ENCODE measurements around the gene CHIT1. TPM values are rescaled to one million over a fixed set of nuclear protein-coding genes. Genes with fewer than 3 reads are reported as not detected.

CHIT1 gene
- total RNA-seq, 1 experiment from 2014 or later = not detected

DNA sequence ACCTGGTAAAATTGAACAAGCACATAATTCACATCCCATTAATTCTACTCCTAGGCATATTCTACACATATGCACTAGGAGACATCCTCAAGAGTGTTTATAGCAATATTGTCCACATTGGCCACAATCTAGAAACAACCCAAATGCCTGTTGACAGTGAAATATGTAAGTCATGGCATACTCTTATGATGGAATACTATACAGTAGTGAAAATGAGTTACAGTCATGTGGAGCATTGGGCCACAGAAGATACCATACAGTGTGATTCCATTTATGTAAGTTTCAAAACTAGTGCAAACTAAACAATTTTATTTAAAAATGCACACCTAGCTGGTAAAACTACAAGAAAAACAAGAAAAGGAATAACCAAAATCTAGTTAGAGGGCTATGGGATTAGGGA lies 19.1 kb downstream of the CHIT1 start:
- POLR2A ChIA-PET = no interaction called here
- DNase-seq (ENCODE audit: low read depth, low spot score) (no peak), ATAC-seq (no peak)
- Histone ChIP-seq H3K36me3 (ENCODE audit: control insufficient read depth, insufficient read depth, low read length) (no peaks in the 10 kb centered on the region), H3K27ac (ENCODE audit: low read length) (no peak overlapping the region), H3K9me3 (ENCODE audit: control insufficient read depth, insufficient read depth, low read depth, low read length) (no peaks in the 10 kb centered on the region), H3K4me1 (ENCODE audit: control insufficient read depth, insufficient read depth, low read length) (no peaks in the 10 kb centered on the region), H3K27me3 (ENCODE audit: control insufficient read depth, insufficient read depth, low read length) (peaks cover 6% of the 10 kb centered on the region; the same call in 1 of the 2 replicates), H3K4me3 (ENCODE audit: low read depth in 2 of 2, low read length in 2 of 2) (no peak overlapping the region)
- TF ChIP-seq, protein P1, sequence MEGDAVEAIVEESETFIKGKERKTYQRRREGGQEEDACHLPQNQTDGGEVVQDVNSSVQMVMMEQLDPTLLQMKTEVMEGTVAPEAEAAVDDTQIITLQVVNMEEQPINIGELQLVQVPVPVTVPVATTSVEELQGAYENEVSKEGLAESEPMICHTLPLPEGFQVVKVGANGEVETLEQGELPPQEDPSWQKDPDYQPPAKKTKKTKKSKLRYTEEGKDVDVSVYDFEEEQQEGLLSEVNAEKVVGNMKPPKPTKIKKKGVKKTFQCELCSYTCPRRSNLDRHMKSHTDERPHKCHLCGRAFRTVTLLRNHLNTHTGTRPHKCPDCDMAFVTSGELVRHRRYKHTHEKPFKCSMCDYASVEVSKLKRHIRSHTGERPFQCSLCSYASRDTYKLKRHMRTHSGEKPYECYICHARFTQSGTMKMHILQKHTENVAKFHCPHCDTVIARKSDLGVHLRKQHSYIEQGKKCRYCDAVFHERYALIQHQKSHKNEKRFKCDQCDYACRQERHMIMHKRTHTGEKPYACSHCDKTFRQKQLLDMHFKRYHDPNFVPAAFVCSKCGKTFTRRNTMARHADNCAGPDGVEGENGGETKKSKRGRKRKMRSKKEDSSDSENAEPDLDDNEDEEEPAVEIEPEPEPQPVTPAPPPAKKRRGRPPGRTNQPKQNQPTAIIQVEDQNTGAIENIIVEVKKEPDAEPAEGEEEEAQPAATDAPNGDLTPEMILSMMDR (IDR thresholded peaks at IDR 0.05) = no peak
- no peak for TF ChIP-seq SIN3A (IDR thresholded peaks at IDR 0.05; ENCODE audit: borderline replicate concordance, insufficient read depth, low read depth, low read length)
- no peak for TF ChIP-seq POLR2AphosphoS5 (IDR thresholded peaks at IDR 0.05; ENCODE audit: low read depth, low read length)
- TF ChIP-seq TCF7L2 (IDR thresholded peaks at IDR 0.05; ENCODE audit: low read depth, low read length) = no peak
- TF ChIP-seq, protein P2, sequence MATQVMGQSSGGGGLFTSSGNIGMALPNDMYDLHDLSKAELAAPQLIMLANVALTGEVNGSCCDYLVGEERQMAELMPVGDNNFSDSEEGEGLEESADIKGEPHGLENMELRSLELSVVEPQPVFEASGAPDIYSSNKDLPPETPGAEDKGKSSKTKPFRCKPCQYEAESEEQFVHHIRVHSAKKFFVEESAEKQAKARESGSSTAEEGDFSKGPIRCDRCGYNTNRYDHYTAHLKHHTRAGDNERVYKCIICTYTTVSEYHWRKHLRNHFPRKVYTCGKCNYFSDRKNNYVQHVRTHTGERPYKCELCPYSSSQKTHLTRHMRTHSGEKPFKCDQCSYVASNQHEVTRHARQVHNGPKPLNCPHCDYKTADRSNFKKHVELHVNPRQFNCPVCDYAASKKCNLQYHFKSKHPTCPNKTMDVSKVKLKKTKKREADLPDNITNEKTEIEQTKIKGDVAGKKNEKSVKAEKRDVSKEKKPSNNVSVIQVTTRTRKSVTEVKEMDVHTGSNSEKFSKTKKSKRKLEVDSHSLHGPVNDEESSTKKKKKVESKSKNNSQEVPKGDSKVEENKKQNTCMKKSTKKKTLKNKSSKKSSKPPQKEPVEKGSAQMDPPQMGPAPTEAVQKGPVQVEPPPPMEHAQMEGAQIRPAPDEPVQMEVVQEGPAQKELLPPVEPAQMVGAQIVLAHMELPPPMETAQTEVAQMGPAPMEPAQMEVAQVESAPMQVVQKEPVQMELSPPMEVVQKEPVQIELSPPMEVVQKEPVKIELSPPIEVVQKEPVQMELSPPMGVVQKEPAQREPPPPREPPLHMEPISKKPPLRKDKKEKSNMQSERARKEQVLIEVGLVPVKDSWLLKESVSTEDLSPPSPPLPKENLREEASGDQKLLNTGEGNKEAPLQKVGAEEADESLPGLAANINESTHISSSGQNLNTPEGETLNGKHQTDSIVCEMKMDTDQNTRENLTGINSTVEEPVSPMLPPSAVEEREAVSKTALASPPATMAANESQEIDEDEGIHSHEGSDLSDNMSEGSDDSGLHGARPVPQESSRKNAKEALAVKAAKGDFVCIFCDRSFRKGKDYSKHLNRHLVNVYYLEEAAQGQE (IDR thresholded peaks at IDR 0.05; ENCODE audit: insufficient read depth in 1 of 2, low read depth in 2 of 2, low read length in 1 of 2) = no peak
- intact Hi-C loops (cut with micrococcal nuclease; ENCODE audit: unreplicated experiment) (no loop called here), in situ Hi-C loops (cut with HindIII; ENCODE audit: low pct_unique_long_range_greater_than_20kb, low sequenced_read_pairs) (no loop called here)
- no TSS peak for BruUV-seq (replicated peaks)
- CTCF ChIA-PET = no interaction called here

GRCh38 chr1:203208181-203208580 lies 21.3 kb downstream of the CHIT1 start:
- ChIA-PET POLR2A (no interaction called here), CTCF (no interaction called here)
- in situ Hi-C loops (cut with HindIII; ENCODE audit: low pct_unique_long_range_greater_than_20kb, low sequenced_read_pairs) (no loop called here), intact Hi-C loops (cut with micrococcal nuclease; ENCODE audit: unreplicated experiment) (no loop called here)
- BruUV-seq (replicated peaks) = no TSS peak
- Histone ChIP-seq H3K27me3 (ENCODE audit: control insufficient read depth, insufficient read depth, low read length) (peaks cover 6% of the 10 kb centered on the region; the same call in 1 of the 2 replicates), H3K9me3 (ENCODE audit: control insufficient read depth, insufficient read depth, low read depth, low read length) (no peaks in the 10 kb centered on the region), H3K4me3 (ENCODE audit: low read depth in 2 of 2, low read length in 2 of 2) (no peak overlapping the region), H3K27ac (ENCODE audit: low read length) (no peak overlapping the region), H3K4me1 (ENCODE audit: control insufficient read depth, insufficient read depth, low read length) (no peaks in the 10 kb centered on the region), H3K36me3 (ENCODE audit: control insufficient read depth, insufficient read depth, low read length) (no peaks in the 10 kb centered on the region)
- ATAC-seq = no peak
- TF ChIP-seq SIN3A (IDR thresholded peaks at IDR 0.05; ENCODE audit: borderline replicate concordance, insufficient read depth, low read depth, low read length) = no peak
- no peak for TF ChIP-seq POLR2AphosphoS5 (IDR thresholded peaks at IDR 0.05; ENCODE audit: low read depth, low read length)
- no peak for TF ChIP-seq TCF7L2 (IDR thresholded peaks at IDR 0.05; ENCODE audit: low read depth, low read length)
- TF ChIP-seq, protein P1 (IDR thresholded peaks at IDR 0.05) = no peak
- TF ChIP-seq, protein P2 (IDR thresholded peaks at IDR 0.05; ENCODE audit: insufficient read depth in 1 of 2, low read depth in 2 of 2, low read length in 1 of 2) = no peak
- no peak for DNase-seq (ENCODE audit: low read depth, low spot score)

Data from Panc1 (cell line).